ENCODE measurements around the gene DENND1A. TPM values are rescaled to one million over a fixed set of nuclear protein-coding genes. Genes with fewer than 3 reads are reported as not detected.
"Not testable (repeated sequence)": the region's sequence is repeated elsewhere in the genome, so short reads cannot be mapped to it uniquely, and the experiment has no call there.

The DENND1A gene, protein sequence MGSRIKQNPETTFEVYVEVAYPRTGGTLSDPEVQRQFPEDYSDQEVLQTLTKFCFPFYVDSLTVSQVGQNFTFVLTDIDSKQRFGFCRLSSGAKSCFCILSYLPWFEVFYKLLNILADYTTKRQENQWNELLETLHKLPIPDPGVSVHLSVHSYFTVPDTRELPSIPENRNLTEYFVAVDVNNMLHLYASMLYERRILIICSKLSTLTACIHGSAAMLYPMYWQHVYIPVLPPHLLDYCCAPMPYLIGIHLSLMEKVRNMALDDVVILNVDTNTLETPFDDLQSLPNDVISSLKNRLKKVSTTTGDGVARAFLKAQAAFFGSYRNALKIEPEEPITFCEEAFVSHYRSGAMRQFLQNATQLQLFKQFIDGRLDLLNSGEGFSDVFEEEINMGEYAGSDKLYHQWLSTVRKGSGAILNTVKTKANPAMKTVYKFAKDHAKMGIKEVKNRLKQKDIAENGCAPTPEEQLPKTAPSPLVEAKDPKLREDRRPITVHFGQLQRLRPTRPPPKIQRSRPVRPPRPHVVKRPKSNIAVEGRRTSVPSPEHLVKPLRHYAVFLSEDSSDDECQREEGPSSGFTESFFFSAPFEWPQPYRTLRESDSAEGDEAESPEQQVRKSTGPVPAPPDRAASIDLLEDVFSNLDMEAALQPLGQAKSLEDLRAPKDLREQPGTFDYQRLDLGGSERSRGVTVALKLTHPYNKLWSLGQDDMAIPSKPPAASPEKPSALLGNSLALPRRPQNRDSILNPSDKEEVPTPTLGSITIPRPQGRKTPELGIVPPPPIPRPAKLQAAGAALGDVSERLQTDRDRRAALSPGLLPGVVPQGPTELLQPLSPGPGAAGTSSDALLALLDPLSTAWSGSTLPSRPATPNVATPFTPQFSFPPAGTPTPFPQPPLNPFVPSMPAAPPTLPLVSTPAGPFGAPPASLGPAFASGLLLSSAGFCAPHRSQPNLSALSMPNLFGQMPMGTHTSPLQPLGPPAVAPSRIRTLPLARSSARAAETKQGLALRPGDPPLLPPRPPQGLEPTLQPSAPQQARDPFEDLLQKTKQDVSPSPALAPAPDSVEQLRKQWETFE
- total RNA-seq: 10 to 100 TPM; 13.9 to 20.3 TPM

DNA sequence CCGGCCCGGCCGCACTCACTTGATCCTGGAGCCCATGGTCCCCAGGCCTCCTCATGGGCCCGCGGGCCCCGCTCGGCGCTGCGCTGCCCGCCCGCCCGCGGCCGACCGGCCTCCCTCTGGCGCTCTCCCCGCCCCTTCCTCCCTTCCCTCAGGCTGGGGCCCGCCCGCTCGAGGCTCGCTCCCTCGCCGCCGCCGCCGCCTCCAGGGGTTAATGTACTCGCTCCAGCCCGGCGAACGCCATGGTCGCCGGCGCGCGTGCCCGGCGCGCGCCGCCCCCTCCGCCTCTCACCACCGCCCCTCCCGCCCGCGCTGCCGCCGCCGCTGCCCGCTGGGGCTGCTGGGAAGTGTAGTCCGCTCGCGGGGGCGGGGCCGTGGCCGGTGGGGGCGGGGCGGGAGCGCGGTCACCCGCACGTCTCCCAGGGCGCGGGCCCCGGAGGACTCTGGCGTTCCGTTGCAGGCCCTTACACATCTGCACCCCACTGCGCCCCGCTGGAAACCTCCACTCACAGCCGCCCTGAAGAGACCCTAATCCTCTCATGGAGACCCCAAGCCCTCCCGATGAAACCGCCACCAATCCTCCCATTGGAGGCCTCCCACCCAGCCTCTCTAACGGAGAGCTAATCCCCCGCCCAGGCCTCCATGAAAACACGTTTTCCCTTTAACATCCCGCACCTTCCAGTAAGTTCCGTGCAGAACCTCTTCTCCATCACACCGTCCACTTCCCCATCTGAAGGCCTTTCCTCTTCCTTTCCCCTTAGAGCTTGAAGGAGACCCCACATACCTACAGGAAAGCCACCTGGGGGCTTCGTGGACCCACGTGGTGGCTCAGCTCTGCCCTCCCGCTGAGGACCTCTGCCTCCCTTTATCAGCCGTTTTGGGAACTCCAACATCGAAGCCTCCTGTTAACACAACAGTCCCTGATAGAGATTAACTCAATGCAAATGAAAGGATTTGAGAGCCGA lies at the start of gene DENND1A:
Gene DENND1A (minus strand): TSS at position 257 of the 962 bp plus-strand sequence. CDS start 221 bp downstream, at position 36.
- H3K36me3 Mint-ChIP-seq: peaks cover 6% of the 10 kb centered on the region
- H3K9me3 Mint-ChIP-seq: no peaks in the 10 kb centered on the region
- ATAC-seq (ENCODE audit: low read depth) (peak; percentile 93), DNase-seq (peak; percentile 93)
- H3K27ac Mint-ChIP-seq: peak within 1 kb of the TSS; percentile 81
- POLR2A ChIA-PET: interaction anchor here (0.5 to 0.8 kb wide), 2 partner anchors 23 to 292 kb away, joined by 3 read pairs; no protein-coding TSS in a partner anchor
- peak within 1 kb of the TSS; percentile 85 for H3K4me3 Mint-ChIP-seq
- H3K27me3 Mint-ChIP-seq: peaks cover 17% of the 10 kb centered on the region
- H3K4me1 Mint-ChIP-seq: peaks cover 31% of the 10 kb centered on the region

- ATAC-seq (ENCODE audit: low read depth) (no peak), DNase-seq (no peak)
- H3K4me3 Mint-ChIP-seq: no peak overlapping the region
- H3K27me3 Mint-ChIP-seq: peaks cover 20% of the 10 kb centered on the region
- no peaks in the 10 kb centered on the region for H3K9me3 Mint-ChIP-seq
- no peaks in the 10 kb centered on the region for H3K4me1 Mint-ChIP-seq
- H3K27ac Mint-ChIP-seq: no peak overlapping the region
- H3K36me3 Mint-ChIP-seq: no peaks in the 10 kb centered on the region
- POLR2A ChIA-PET: no interaction called here
Measured at GRCh38 chr9:123978981-123979380, 49.1 kb upstream of the DENND1A start.

GRCh38 chr9:123976579-123976978 lies 46.7 kb upstream of the DENND1A start:
- H3K4me1 Mint-ChIP-seq; H3K27ac Mint-ChIP-seq; H3K36me3 Mint-ChIP-seq; POLR2A ChIA-PET; H3K9me3 Mint-ChIP-seq; DNase-seq; ATAC-seq (ENCODE audit: low read depth); H3K4me3 Mint-ChIP-seq: not testable (repeated sequence)
- H3K27me3 Mint-ChIP-seq: peaks cover 19% of the 10 kb centered on the region

GRCh38 chr9:123975871-123976270 lies 45.9 kb upstream of the DENND1A start:
- Mint-ChIP-seq H3K27ac (no peak overlapping the region), H3K27me3 (peaks cover 14% of the 10 kb centered on the region), H3K9me3 (no peaks in the 10 kb centered on the region), H3K36me3 (no peaks in the 10 kb centered on the region), H3K4me3 (no peak overlapping the region), H3K4me1 (no peaks in the 10 kb centered on the region)
- DNase-seq (no peak), ATAC-seq (ENCODE audit: low read depth) (no peak)
- POLR2A ChIA-PET: no interaction called here

GRCh38 chr9:123974471-123974870 lies 44.5 kb upstream of the DENND1A start:
- Mint-ChIP-seq H3K27ac (no peak overlapping the region), H3K9me3 (no peaks in the 10 kb centered on the region), H3K36me3 (no peaks in the 10 kb centered on the region), H3K4me1 (no peaks in the 10 kb centered on the region), H3K27me3 (peaks cover 12% of the 10 kb centered on the region), H3K4me3 (no peak overlapping the region)
- ATAC-seq (ENCODE audit: low read depth): no peak
- POLR2A ChIA-PET: no interaction called here
- no peak for DNase-seq

- POLR2A ChIA-PET: no interaction called here
- DNase-seq: no peak
- H3K4me1 Mint-ChIP-seq: no peaks in the 10 kb centered on the region
- H3K4me3 Mint-ChIP-seq: no peak overlapping the region
- H3K9me3 Mint-ChIP-seq: no peaks in the 10 kb centered on the region
- H3K36me3 Mint-ChIP-seq: no peaks in the 10 kb centered on the region
- no peak for ATAC-seq (ENCODE audit: low read depth)
- peaks cover 5% of the 10 kb centered on the region for H3K27me3 Mint-ChIP-seq
- no peak overlapping the region for H3K27ac Mint-ChIP-seq
Measured at GRCh38 chr9:123973590-123974223, 43.8 kb upstream of the DENND1A start.

GRCh38 chr9:123972618-123973017 lies 42.7 kb upstream of the DENND1A start:
- peaks cover 6% of the 10 kb centered on the region for H3K27me3 Mint-ChIP-seq
- H3K4me1 Mint-ChIP-seq: no peaks in the 10 kb centered on the region
- H3K27ac Mint-ChIP-seq: no peak overlapping the region
- no peaks in the 10 kb centered on the region for H3K36me3 Mint-ChIP-seq
- POLR2A ChIA-PET: no interaction called here
- no peak for DNase-seq
- H3K9me3 Mint-ChIP-seq: no peaks in the 10 kb centered on the region
- no peak overlapping the region for H3K4me3 Mint-ChIP-seq
- no peak for ATAC-seq (ENCODE audit: low read depth)

DNA sequence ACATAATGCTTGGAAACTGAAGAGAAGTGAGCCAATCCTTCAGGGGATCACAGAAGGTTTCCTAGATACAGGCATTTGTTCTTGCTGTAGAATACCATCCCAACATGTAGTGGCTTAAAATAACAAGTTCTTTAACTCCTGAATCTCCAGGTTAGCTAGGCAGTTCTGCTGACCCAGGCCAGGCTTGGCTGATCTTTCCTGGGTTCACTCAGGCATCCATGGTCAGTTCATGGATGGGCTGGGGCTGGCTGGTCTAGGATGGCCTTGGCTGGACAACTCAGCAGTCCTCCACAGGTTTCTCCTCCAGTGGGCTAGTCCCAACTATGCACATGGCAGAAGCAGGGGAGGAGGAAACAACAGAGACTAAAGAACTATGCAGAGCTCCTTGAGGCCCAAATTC lies 37.4 kb upstream of the DENND1A start:
- Mint-ChIP-seq H3K9me3 (no peaks in the 10 kb centered on the region), H3K4me3 (no peak overlapping the region), H3K27me3 (peaks cover 42% of the 10 kb centered on the region), H3K4me1 (peaks cover 6% of the 10 kb centered on the region), H3K27ac (no peak overlapping the region), H3K36me3 (no peaks in the 10 kb centered on the region)
- DNase-seq (no peak), ATAC-seq (ENCODE audit: low read depth) (no peak)
- POLR2A ChIA-PET: no interaction called here

DNA sequence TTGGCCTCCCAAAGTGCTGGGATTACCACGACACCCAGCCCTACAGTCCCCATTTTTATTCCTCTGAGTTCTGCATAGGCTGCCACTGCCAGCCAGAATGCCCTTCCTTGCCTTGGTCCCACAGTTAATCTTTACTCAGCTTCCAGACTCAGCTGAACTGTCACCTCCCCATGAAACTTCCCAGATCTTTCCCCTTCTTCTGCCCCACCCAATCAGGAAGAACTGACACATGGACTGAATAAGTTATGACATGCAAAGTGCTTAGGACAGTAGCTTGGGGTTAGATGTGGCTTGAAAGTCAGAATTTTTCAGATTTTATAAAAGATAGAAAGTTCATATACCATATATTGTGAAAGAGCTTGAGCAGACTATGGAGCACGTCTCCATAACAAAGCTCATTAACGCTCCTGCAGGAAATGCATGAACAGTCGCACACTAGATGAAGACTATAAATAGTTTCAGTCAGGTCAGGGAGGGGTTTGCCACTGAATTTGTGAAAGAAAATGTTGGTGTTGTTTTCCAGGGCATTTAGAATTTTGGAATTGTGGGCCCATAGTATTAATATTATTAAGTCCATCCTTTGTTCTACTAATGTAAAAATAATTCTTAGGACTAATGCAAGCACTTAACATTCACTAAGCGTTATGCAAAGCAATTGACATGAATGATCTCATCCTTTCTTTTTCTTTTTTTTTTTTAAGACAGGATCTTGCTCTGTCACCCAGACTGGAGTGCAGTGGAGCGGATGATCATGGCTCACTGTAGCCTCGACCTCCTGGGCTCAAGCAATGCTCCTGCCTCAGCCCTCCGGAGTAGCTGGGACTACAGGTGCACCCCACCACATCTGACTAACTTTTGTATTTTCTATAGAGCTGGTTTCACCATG lies 36.1 kb upstream of the DENND1A start:
- H3K36me3 Mint-ChIP-seq: no peaks in the 10 kb centered on the region
- no peak for ATAC-seq (ENCODE audit: low read depth)
- peaks cover 42% of the 10 kb centered on the region for H3K27me3 Mint-ChIP-seq
- POLR2A ChIA-PET: no interaction called here
- H3K4me3 Mint-ChIP-seq: no peak overlapping the region
- H3K27ac Mint-ChIP-seq: no peak overlapping the region
- no peak for DNase-seq
- no peaks in the 10 kb centered on the region for H3K9me3 Mint-ChIP-seq
- peaks cover 6% of the 10 kb centered on the region for H3K4me1 Mint-ChIP-seq

DNA sequence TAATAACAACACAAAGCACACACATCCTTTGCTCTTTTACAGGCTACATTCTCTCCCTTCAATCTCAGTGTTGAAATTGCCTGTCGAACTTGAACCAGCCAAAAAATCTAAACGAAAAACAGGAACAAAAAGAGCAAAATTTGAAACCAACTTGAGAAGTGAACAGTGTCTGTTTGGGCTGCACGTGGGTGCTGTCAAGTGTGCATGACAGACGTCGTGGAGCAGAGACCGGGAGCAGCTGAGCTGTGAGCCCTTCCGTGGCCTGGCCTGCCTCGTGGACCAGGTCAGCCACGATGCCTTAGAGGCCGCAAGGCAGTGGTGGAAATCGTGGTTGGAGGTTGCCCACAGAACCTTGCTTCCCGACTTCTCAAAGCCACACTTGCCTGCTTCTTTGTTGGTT lies 34.8 kb upstream of the DENND1A start:
- ATAC-seq (ENCODE audit: low read depth): no peak
- Mint-ChIP-seq H3K27me3 (peaks cover 39% of the 10 kb centered on the region), H3K4me3 (no peak overlapping the region), H3K9me3 (no peaks in the 10 kb centered on the region), H3K27ac (no peak overlapping the region), H3K36me3 (no peaks in the 10 kb centered on the region), H3K4me1 (peaks cover 6% of the 10 kb centered on the region)
- POLR2A ChIA-PET: no interaction called here
- no peak for DNase-seq

- no peaks in the 10 kb centered on the region for H3K36me3 Mint-ChIP-seq
- H3K27me3 Mint-ChIP-seq: peaks cover 28% of the 10 kb centered on the region
- DNase-seq: no peak
- POLR2A ChIA-PET: no interaction called here
- H3K4me1 Mint-ChIP-seq: peaks cover 6% of the 10 kb centered on the region
- no peak overlapping the region for H3K27ac Mint-ChIP-seq
- ATAC-seq (ENCODE audit: low read depth): no peak
- H3K4me3 Mint-ChIP-seq: no peak overlapping the region
- H3K9me3 Mint-ChIP-seq: no peaks in the 10 kb centered on the region
Measured at GRCh38 chr9:123960965-123961364, 31.0 kb upstream of the DENND1A start.

DNA sequence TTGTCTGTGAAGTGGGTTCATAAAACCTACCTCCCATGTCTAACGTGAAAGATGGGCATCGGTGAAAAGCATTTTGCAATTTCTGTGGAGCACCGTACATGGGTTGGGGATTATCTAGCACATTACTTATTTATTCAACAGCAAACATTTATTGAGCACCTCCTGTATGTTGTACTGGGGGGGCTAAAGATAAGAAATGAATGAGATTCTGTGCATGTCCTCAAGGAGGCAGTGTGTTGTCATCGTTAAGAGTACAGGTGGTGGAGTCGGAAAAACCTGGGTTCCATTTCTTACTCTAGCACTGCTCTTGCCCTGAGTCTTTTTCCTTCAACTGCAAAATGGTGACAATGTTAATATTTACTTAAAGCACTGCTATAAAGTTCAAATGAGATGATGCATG lies 30.4 kb upstream of the DENND1A start:
- Mint-ChIP-seq H3K27me3 (peaks cover 25% of the 10 kb centered on the region), H3K4me1 (peaks cover 6% of the 10 kb centered on the region), H3K9me3 (no peaks in the 10 kb centered on the region), H3K27ac (no peak overlapping the region), H3K36me3 (no peaks in the 10 kb centered on the region), H3K4me3 (no peak overlapping the region)
- ATAC-seq (ENCODE audit: low read depth) (no peak), DNase-seq (no peak)
- POLR2A ChIA-PET: no interaction called here
